HEK293 (cell line): ENCODE results near the gene NDUFS7.

ENCODE experiments used
- CTCF ChIP-seq: fragments of 450-650 bp; formaldehyde crosslinking; IDR thresholded peaks from 2 replicates; pipeline ENCODE4 v1.5.1; 2016; ENCODE audit warnings: missing biosample characterization, missing genetic modification characterization
- PRDM4 ChIP-seq: fragments of 450-650 bp; formaldehyde crosslinking; IDR thresholded peaks from 2 replicates; pipeline ENCODE4 v1.5.1; 2017; ENCODE audit warnings: missing biosample characterization, missing genetic modification characterization
- REST ChIP-seq: fragments of 450-650 bp; formaldehyde crosslinking; IDR thresholded peaks from 2 replicates; pipeline ENCODE4 v1.5.1; 2016; ENCODE audit warnings: missing biosample characterization, missing genetic modification characterization
- ZNF121 ChIP-seq: fragments of 450-650 bp; formaldehyde crosslinking; IDR thresholded peaks from 2 replicates; pipeline ENCODE4 v1.5.1; 2016; ENCODE audit warnings: missing biosample characterization, missing genetic modification characterization
- ZNF416 ChIP-seq: fragments of 450-650 bp; formaldehyde crosslinking; IDR thresholded peaks from 2 replicates; pipeline ENCODE4 v1.5.1; 2016; ENCODE audit warnings: missing biosample characterization, missing genetic modification characterization
- ZNF433 ChIP-seq: fragments of 450-650 bp; formaldehyde crosslinking; IDR thresholded peaks from 2 replicates; pipeline ENCODE4 v1.5.1; 2016; ENCODE audit warnings: missing biosample characterization, missing genetic modification characterization, low read depth
- ZNF768 ChIP-seq: fragments of 450-650 bp; formaldehyde crosslinking; IDR thresholded peaks from 2 replicates; pipeline ENCODE4 v1.5.1; 2018; ENCODE audit warnings: missing biosample characterization, mild to moderate bottlenecking, missing genetic modification characterization

- TF ChIP-seq ZNF416 (tag by site-specific recombination), result no peak
- no peak for TF ChIP-seq CTCF
- TF ChIP-seq ZNF768 (tag by site-specific recombination), result no peak
- TF ChIP-seq REST (tag by site-specific recombination), result no peak
- no peak for TF ChIP-seq PRDM4 (tag by site-specific recombination)
- no peak for TF ChIP-seq ZNF433 (tag by site-specific recombination)
- no peak for TF ChIP-seq ZNF121 (tag by site-specific recombination)
These were observed 17.4 kb upstream of the NDUFS7 start for GRCh38 chr19:1366296-1366695.
